ENCODE measurements around the gene SHOC2.

DNA sequence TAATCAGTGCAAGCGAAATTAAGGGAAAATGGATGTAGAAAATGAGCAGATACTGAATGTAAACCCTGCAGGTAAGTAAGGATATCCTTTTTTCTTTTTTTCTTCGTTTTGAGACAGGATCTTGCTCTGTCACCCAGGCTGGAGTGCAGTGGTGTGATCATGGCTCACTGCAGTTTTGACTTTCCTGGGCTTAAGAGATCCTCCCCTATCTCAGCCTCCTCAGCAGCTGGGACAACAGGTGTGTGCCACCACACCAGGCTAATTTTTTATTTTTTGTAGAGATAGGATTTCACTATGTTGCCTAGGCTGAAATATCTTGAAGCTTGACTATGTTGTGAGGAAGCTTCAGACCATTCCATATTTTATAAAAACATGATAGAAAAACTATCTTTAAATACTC is 43.4 kb upstream of the SHOC2 start:
- no peak for TF ChIP-seq POLR2AphosphoS5 (IDR thresholded peaks at IDR 0.05)
- no peak for TF ChIP-seq CTCF (IDR thresholded peaks at IDR 0.05)
- no peak for TF ChIP-seq POLR2A (IDR thresholded peaks at IDR 0.05)
- TF ChIP-seq EP300 (IDR thresholded peaks at IDR 0.05) = no peak
